Epithelial cell of proximal tubule (primary cell): ENCODE data around the gene ETFA. TPM values are rescaled to one million over a fixed set of nuclear protein-coding genes. Genes with fewer than 3 reads are reported as not detected.
A peak's percentile ranks its signal among the peaks of the same experiment; 100 is the strongest.

Experiments used
- DNase-seq: peaks from one replicate; pipeline ENCODE4 v3.0.0-alpha.2; 2011; ENCODE audit warnings: low read depth
- H3K4me3 ChIP-seq: 2 replicates; pipeline ENCODE4 v1.5.1; 2011; ENCODE audit warnings: low read depth, mild to moderate bottlenecking, low read length
- CTCF ChIP-seq: conservative IDR thresholded peaks from 2 replicates; pipeline ENCODE4 v1.5.1; 2012; ENCODE audit warnings: low read depth, mild to moderate bottlenecking, low read length
- total RNA-seq: library from RNA; depleted of rRNA; stranded (reverse); fragments of >200 nt; gene quantifications from 2 replicates; pipeline ENCODE4 v1.2.3, GENCODE V29; 2015

The ETFA gene
- total RNA-seq, 1 donor from 2014 or later: 117 TPM

- no peak for TF ChIP-seq CTCF
- no peak for DNase-seq
Observed at GRCh38 chr15:76189106-76189505, 122.2 kb downstream of the ETFA start.

GRCh38 chr15:76187163-76187562, 124.1 kb downstream of the ETFA start:
- no peak for DNase-seq
- H3K4me3 ChIP-seq: no peak overlapping the region
- TF ChIP-seq CTCF: no peak

More at GRCh38 chr15:76189106-76189505, 122.2 kb downstream of the ETFA start:
- no peak overlapping the region for H3K4me3 ChIP-seq

- peak; percentile 38 for DNase-seq
- TF ChIP-seq CTCF: peak; percentile 71
- no peak overlapping the region for H3K4me3 ChIP-seq
Observed at GRCh38 chr15:76185716-76186115, 125.6 kb downstream of the ETFA start.

GRCh38 chr15:76184650-76185035, 126.6 kb downstream of the ETFA start:
- DNase-seq: no peak
- H3K4me3 ChIP-seq: no peak overlapping the region
- TF ChIP-seq CTCF: no peak

- no peak overlapping the region for H3K4me3 ChIP-seq
- DNase-seq: no peak
- TF ChIP-seq CTCF: no peak
Observed at GRCh38 chr15:76183930-76184649, 127.2 kb downstream of the ETFA start.

GRCh38 chr15:76181705-76182107, 129.6 kb downstream of the ETFA start:
- no peak for DNase-seq
- H3K4me3 ChIP-seq: no peak overlapping the region
- no peak for TF ChIP-seq CTCF

- DNase-seq: no peak
Observed at GRCh38 chr15:76180321-76180720, 130.9 kb downstream of the ETFA start.

More at GRCh38 chr15:76180321-76180720, 130.9 kb downstream of the ETFA start:
- TF ChIP-seq CTCF: no peak
- H3K4me3 ChIP-seq: no peak overlapping the region
